Sigmoid colon (tissue), 7 donors: ENCODE measurements around the gene PODNL1. TPM values are rescaled to one million over a fixed set of nuclear protein-coding genes. Genes with fewer than 3 reads are reported as not detected.
A peak's percentile ranks its signal among the peaks of the same experiment; 100 is the strongest.

Experiments
- DNase-seq: peaks from one replicate; pipeline ENCODE4 v3.0.0-alpha.2; 2019
- H3K27ac ChIP-seq, 4 donors: fragments of 200-600 bp; sonication (generic); one replicate each; pipeline ENCODE4 v1.5.1; 2016 to 2019; ENCODE audit warnings: mild to moderate bottlenecking in 1 of 4
- H3K27me3 ChIP-seq, 3 donors: fragments of 200-600 bp; sonication (generic); one replicate each; pipeline ENCODE4 v1.5.1; 2019; ENCODE audit warnings: mild to moderate bottlenecking in 1 of 3
- H3K36me3 ChIP-seq, 4 donors: fragments of 200-600 bp; sonication (generic); one replicate each; pipeline ENCODE4 v1.5.1; 2016 to 2019
- H3K4me1 ChIP-seq, 4 donors: fragments of 200-600 bp; sonication (generic); one replicate each; pipeline ENCODE4 v1.5.1; 2017 to 2019
- H3K4me3 ChIP-seq, 4 donors: fragments of 200-600 bp; sonication (generic); one replicate each; pipeline ENCODE4 v1.5.1; 2017 to 2019; ENCODE audit warnings: mild to moderate bottlenecking in 2 of 4, moderate library complexity in 1 of 4
- H3K9me3 ChIP-seq, 4 donors: fragments of 200-600 bp in 3 of 4; sonication (generic) in 3 of 4; one replicate each; pipeline versions ENCODE4 v1.5.1 to v1.6.1; 2013 to 2019
- CTCF ChIP-seq, 4 experiments: fragments of 450-650 bp in 3 of 4; fragments of 200-600 bp in 1 of 4; IDR thresholded peaks; one replicate each; pipeline ENCODE4 v1.5.1; 2016 to 2019; ENCODE audit warnings: antibody characterized with exemption in 4 of 4, mild to moderate bottlenecking in 3 of 4, moderate library complexity in 2 of 4
- EP300 ChIP-seq, 4 donors: sonication (generic); formaldehyde crosslinking; IDR thresholded peaks; one replicate each; pipeline ENCODE4 v1.6.1; 2017; ENCODE audit warnings: antibody characterized with exemption in 4 of 4
- POLR2A ChIP-seq, 2 donors: fragments of 450-650 bp; IDR thresholded peaks; one replicate each; pipeline ENCODE4 v1.6.1; 2016; ENCODE audit warnings: antibody characterized with exemption in 2 of 2, mild to moderate bottlenecking in 2 of 2, moderate library complexity in 2 of 2
- POLR2AphosphoS5 ChIP-seq, 4 donors: sonication (generic); formaldehyde crosslinking; IDR thresholded peaks; one replicate each; pipeline ENCODE4 v1.6.1; 2017; ENCODE audit warnings: antibody characterized with exemption in 4 of 4
- WGBS, 2 donors: extraction: QIAGEN DNeasy Blood & Tissue Kit; methylation state at CpG; one replicate each; pipeline ENCODE4 v1.1.7; 2013; 5-methylcytosine and 5-hydroxymethylcytosine counted together
- intact Hi-C: fragments of 100-400 bp; cut with DNase I; formaldehyde crosslinking; loops from one replicate; pipeline ENCODE4 v1.15.1; 2023
- polyA plus RNA-seq, 3 donors: library from polyadenylated mRNA; stranded (reverse); fragments of 200-250 nt; gene quantifications; one replicate each; pipeline ENCODE4 v1.2.3, GENCODE V29; 2013
- total RNA-seq, 4 donors: library from RNA; depleted of rRNA; stranded (reverse); fragments of >200 nt; gene quantifications; one replicate each; pipeline ENCODE4 v1.1.0, GENCODE V29; 2016
- donor health status: healthy with polysubstance abuse.
- donor health status: Bipolar disorder and iron deficiency.
- donor health status: healthy.

PODNL1 gene
- total and polyA plus RNA-seq, 7 donors: 2.5 to 5.4 (median 2.9) TPM; not detected in 4

- 94% methylated on average over 24 of the region's 24 CpGs for whole genome bisulfite sequencing, 2 donors
- H3K36me3 ChIP-seq: peaks cover 19 to 73% (median 24%) of the 10 kb centered on the region in 4 donors
- intact Hi-C loops: no loop called here
- peaks cover 0 to 18% (median 17%) of the 10 kb centered on the region in 4 donors for H3K4me1 ChIP-seq
- no peak for TF ChIP-seq POLR2A (IDR thresholded peaks at IDR 0.05)
- TF ChIP-seq POLR2AphosphoS5 (IDR thresholded peaks at IDR 0.05): no peak
- no peak for TF ChIP-seq CTCF (IDR thresholded peaks at IDR 0.05)
- TF ChIP-seq EP300 (IDR thresholded peaks at IDR 0.05): no peak
- H3K27ac ChIP-seq: no peak overlapping the region
- H3K27me3 ChIP-seq: no peaks in the 10 kb centered on the region
- H3K9me3 ChIP-seq: no peaks in the 10 kb centered on the region
- no peak for DNase-seq
- no peak overlapping the region for H3K4me3 ChIP-seq
Observed at GRCh38 chr19:13965377-13965896, 27.2 kb upstream of the PODNL1 start.

- Histone ChIP-seq H3K27me3 (no peaks in the 10 kb centered on the region), H3K4me3 (no peak overlapping the region), H3K27ac (no peak overlapping the region), H3K36me3 (peaks cover 24 to 75% (median 27%) of the 10 kb centered on the region in 4 donors), H3K4me1 (peaks cover 0 to 18% (median 17%) of the 10 kb centered on the region in 4 donors), H3K9me3 (no peaks in the 10 kb centered on the region)
- intact Hi-C loops: no loop called here
- 83 to 89% methylated on average over 5 of the region's 5 CpGs for WGBS, 2 donors
- DNase-seq: no peak
- no peak for TF ChIP-seq EP300 (IDR thresholded peaks at IDR 0.05)
- TF ChIP-seq CTCF (IDR thresholded peaks at IDR 0.05): no peak
- no peak for TF ChIP-seq POLR2AphosphoS5 (IDR thresholded peaks at IDR 0.05)
- TF ChIP-seq POLR2A (IDR thresholded peaks at IDR 0.05): no peak
Observed at GRCh38 chr19:13964776-13965175, 26.6 kb upstream of the PODNL1 start.

- H3K9me3 ChIP-seq: no peaks in the 10 kb centered on the region
- H3K27ac ChIP-seq: no peak overlapping the region
- H3K27me3 ChIP-seq: no peaks in the 10 kb centered on the region
- H3K4me1 ChIP-seq: peaks cover 0 to 18% (median 17%) of the 10 kb centered on the region in 4 donors
- TF ChIP-seq POLR2AphosphoS5 (IDR thresholded peaks at IDR 0.05) (no peak), CTCF (IDR thresholded peaks at IDR 0.05) (no peak), POLR2A (IDR thresholded peaks at IDR 0.05) (no peak), EP300 (IDR thresholded peaks at IDR 0.05) (no peak)
- H3K36me3 ChIP-seq: peaks cover 18 to 75% (median 21%) of the 10 kb centered on the region in 4 donors
- no peak overlapping the region for H3K4me3 ChIP-seq
- no peak for DNase-seq
- 94% methylated on average over 48 of the region's 48 CpGs for WGBS, 2 donors
- intact Hi-C loops: no loop called here
Observed at GRCh38 chr19:13963603-13964105, 25.4 kb upstream of the PODNL1 start.

DNA sequence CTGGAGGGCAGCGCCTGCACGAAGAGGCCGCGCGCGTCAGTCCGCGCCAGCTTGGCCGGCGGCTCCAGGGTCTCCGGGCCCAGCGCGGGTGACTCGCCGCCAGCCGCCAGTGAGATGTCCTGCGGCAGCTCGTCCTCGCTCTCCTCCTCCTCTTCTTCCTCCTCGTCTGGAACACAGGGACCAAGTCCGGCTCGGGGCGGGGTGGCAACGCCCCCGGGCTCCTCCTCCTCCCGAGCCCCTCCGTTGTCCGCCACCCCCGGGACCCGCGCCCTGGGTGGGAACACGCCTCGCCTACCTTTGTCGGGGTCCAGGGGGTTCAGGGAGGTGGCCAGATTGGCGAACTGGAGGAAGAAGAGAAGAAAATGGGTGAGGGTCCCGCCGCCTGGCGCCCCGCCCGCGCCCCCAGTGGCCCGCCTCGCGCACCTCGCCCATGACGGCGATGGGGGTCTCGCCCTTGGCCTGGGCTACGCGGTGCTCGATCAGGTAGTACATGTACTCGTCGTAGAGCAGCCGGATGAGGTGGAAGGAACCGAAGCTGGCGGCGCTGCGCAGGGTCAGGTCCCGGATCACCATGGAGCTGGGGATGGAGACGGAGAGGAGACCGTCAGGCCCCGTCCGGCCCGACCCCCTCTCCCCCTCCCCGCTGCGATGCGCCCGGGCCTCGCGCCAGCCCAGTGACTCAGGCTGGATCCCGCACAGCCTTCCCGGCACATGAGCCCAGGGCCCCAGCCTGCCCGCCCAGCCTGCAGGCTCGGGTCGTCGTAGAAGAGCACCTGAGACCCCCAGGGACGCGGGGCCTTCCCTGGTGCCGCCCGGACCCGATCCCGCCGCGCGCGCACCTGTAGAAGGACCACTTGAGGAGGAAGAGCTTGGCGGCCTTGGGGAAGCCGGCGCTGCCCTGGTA is 24.7 kb upstream of the PODNL1 start:
- H3K36me3 ChIP-seq: peaks cover 16 to 75% (median 18%) of the 10 kb centered on the region in 4 donors
- H3K27me3 ChIP-seq: no peaks in the 10 kb centered on the region
- intact Hi-C loops: no loop called here
- peaks cover 0 to 18% (median 17%) of the 10 kb centered on the region in 4 donors for H3K4me1 ChIP-seq
- WGBS, 2 donors: 86 to 89% methylated on average over 89 of the region's 89 CpGs
- no peak for TF ChIP-seq POLR2A (IDR thresholded peaks at IDR 0.05)
- TF ChIP-seq POLR2AphosphoS5 (IDR thresholded peaks at IDR 0.05): peak in 1 of 4 donors; percentile 20
- TF ChIP-seq CTCF (IDR thresholded peaks at IDR 0.05): no peak
- TF ChIP-seq EP300 (IDR thresholded peaks at IDR 0.05): no peak
- no peak for DNase-seq
- peak overlapping the region in 2 of 4 donors; percentile 17 to 29 for H3K27ac ChIP-seq
- no peaks in the 10 kb centered on the region for H3K9me3 ChIP-seq
- peak overlapping the region in 3 of 4 donors; percentile 25 to 42 (median 42) for H3K4me3 ChIP-seq
